RWPE2 (cell line): Measurements from ENCODE around the gene OR8B8.
"Not testable (repeated sequence)": the region's sequence is repeated elsewhere in the genome, so short reads cannot be mapped to it uniquely, and the experiment has no call there.

Source experiments
- ATAC-seq: fragments of 200-7000 bp; cut with Tn5 transposase; 3 replicates; pipeline ENCODE4 v1.9.1; 2021; ENCODE audit warnings: low read depth
- DNase-seq: peaks from one replicate; pipeline ENCODE4 v3.0.0-alpha.2; 2020; ENCODE audit warnings: low spot score
- H3K27ac ChIP-seq: fragments of 450-650 bp; 2 replicates; pipeline ENCODE4 v1.5.1; 2017; ENCODE audit warnings: mild to moderate bottlenecking; ENCODE audit not compliant: poor library complexity, severe bottlenecking
- H3K27me3 ChIP-seq: fragments of 250-450 bp; sonication (Bioruptor Pico); 2 replicates; pipeline ENCODE4 v1.5.1; 2021; ENCODE audit warnings: mild to moderate bottlenecking, moderate library complexity; ENCODE audit not compliant: insufficient read depth, poor library complexity, severe bottlenecking
- H3K36me3 ChIP-seq: fragments of 250-450 bp; sonication (Bioruptor Pico); 2 replicates; pipeline ENCODE4 v1.5.1; 2020; ENCODE audit warnings: low read depth, mild to moderate bottlenecking, moderate library complexity
- H3K4me1 ChIP-seq: fragments of 250-450 bp; sonication (Bioruptor Pico); 2 replicates; pipeline ENCODE4 v1.5.1; 2021; ENCODE audit warnings: mild to moderate bottlenecking, moderate library complexity; ENCODE audit not compliant: insufficient read depth, poor library complexity, severe bottlenecking
- H3K4me3 ChIP-seq: fragments of 250-450 bp; sonication (Bioruptor Pico); 2 replicates; pipeline ENCODE4 v1.5.1; 2021; ENCODE audit warnings: mild to moderate bottlenecking, moderate library complexity; ENCODE audit not compliant: severe bottlenecking
- H3K9me3 ChIP-seq: fragments of 250-450 bp; sonication (Bioruptor Pico); 2 replicates; pipeline ENCODE4 v1.5.1; 2021; ENCODE audit warnings: mild to moderate bottlenecking, moderate library complexity; ENCODE audit not compliant: severe bottlenecking
- TF ChIP-seq, protein P1 (sequence below): fragments of 450-650 bp; IDR thresholded peaks from one replicate; pipeline ENCODE4 v1.5.1; 2017; ENCODE audit warnings: mild to moderate bottlenecking, moderate library complexity; ENCODE audit not compliant: poor library complexity, severe bottlenecking

The OR8B8 gene

GRCh38 chr11:124415356-124415923, 30.1 kb downstream of the OR8B8 start:
- Histone ChIP-seq H3K36me3 (no peaks in the 10 kb centered on the region), H3K4me3 (no peak overlapping the region), H3K9me3 (no peaks in the 10 kb centered on the region), H3K27me3 (peaks cover 8% of the 10 kb centered on the region), H3K27ac (no peak overlapping the region), H3K4me1 (no peaks in the 10 kb centered on the region)
- DNase-seq (no peak), ATAC-seq (no peak)
- TF ChIP-seq, protein P1, sequence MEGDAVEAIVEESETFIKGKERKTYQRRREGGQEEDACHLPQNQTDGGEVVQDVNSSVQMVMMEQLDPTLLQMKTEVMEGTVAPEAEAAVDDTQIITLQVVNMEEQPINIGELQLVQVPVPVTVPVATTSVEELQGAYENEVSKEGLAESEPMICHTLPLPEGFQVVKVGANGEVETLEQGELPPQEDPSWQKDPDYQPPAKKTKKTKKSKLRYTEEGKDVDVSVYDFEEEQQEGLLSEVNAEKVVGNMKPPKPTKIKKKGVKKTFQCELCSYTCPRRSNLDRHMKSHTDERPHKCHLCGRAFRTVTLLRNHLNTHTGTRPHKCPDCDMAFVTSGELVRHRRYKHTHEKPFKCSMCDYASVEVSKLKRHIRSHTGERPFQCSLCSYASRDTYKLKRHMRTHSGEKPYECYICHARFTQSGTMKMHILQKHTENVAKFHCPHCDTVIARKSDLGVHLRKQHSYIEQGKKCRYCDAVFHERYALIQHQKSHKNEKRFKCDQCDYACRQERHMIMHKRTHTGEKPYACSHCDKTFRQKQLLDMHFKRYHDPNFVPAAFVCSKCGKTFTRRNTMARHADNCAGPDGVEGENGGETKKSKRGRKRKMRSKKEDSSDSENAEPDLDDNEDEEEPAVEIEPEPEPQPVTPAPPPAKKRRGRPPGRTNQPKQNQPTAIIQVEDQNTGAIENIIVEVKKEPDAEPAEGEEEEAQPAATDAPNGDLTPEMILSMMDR, result peak; percentile 80

- no peak overlapping the region for H3K4me3 ChIP-seq
- DNase-seq (no peak), ATAC-seq (no peak)
- H3K27ac ChIP-seq, result no peak overlapping the region
- no peaks in the 10 kb centered on the region for H3K36me3 ChIP-seq
- H3K9me3 ChIP-seq, result no peaks in the 10 kb centered on the region
- H3K27me3 ChIP-seq, result no peaks in the 10 kb centered on the region
- no peaks in the 10 kb centered on the region for H3K4me1 ChIP-seq
- TF ChIP-seq, protein P1, result no peak
Measured at GRCh38 chr11:124409906-124410305, 35.6 kb downstream of the OR8B8 start.

DNA sequence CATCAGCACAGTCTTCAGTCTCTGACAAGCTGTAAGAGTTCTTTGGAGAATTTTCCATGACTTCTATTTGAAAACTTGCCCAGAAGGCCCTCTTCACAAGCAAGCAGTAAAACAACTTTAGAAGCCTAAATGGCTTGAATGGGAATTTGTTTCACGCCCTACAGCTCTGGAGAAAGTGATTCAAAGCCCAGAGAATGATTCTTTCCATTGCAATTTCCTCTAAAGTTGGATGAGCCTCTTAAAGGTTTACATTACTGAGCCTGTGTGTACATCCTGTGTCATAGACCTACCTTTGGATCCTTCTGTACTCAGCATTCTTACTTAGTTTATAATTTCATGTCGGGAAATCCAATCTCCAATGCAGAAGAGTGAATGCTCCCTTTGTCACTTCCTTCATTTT, 39.9 kb downstream of the OR8B8 start:
- H3K4me3 ChIP-seq, result no peak overlapping the region
- H3K36me3 ChIP-seq, result no peaks in the 10 kb centered on the region
- TF ChIP-seq, protein P1, result no peak
- no peaks in the 10 kb centered on the region for H3K27me3 ChIP-seq
- no peaks in the 10 kb centered on the region for H3K9me3 ChIP-seq
- H3K4me1 ChIP-seq, result no peaks in the 10 kb centered on the region
- H3K27ac ChIP-seq, result no peak overlapping the region
- no peak for DNase-seq
- ATAC-seq, result peak; percentile 62; the same call in 1 of the 3 replicates

- H3K9me3 ChIP-seq, H3K4me3 ChIP-seq, H3K27ac ChIP-seq, H3K4me1 ChIP-seq, DNase-seq, ATAC-seq, H3K36me3 ChIP-seq, H3K27me3 ChIP-seq: not testable (repeated sequence)
Measured at GRCh38 chr11:124403186-124403585, 42.3 kb downstream of the OR8B8 start.

DNA sequence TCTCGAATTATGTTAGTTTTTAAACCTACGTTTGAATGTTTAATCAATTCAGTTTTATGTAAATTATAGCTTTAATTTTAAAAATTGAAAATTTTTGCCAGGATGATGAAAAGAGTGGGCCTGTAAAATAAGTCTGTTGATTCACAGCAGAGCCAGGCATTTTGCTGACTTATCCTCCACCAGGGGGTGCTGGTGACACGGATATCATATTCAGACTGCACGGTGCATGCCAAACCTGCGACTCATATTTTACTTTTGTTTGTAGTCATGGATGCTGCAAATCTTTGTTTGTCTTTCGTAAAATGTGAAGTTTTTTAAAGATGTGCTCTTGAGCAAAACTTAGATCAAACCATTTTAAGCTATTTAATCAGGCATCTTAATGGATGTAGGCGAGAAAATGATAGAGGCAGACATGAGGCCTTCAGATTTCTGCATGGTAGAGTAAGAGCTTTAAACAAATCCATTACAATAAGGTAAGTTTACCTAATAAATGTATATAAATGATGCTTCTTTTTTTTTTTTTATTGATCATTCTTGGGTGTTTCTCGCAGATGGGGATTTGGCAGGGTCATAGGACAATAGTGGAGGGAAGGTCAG, 43.1 kb downstream of the OR8B8 start:
- DNase-seq, result peak; percentile 70
- H3K27ac ChIP-seq, result no peak overlapping the region
- no peak overlapping the region for H3K4me3 ChIP-seq
- H3K27me3 ChIP-seq, result no peaks in the 10 kb centered on the region
- ATAC-seq, result peak; percentile 94
- H3K4me1 ChIP-seq, result no peaks in the 10 kb centered on the region
- no peaks in the 10 kb centered on the region for H3K9me3 ChIP-seq
- TF ChIP-seq, protein P1, result peak; percentile 83
- no peaks in the 10 kb centered on the region for H3K36me3 ChIP-seq
